Stromal cell of bone marrow (primary cell): ENCODE measurements around the gene DNAAF1.

Experiments used
- DNase-seq: peaks from one replicate; pipeline ENCODE4 v3.0.0-alpha.2; 2012; ENCODE audit warnings: low read depth

DNAAF1 gene

GRCh38 chr16:84161037-84161436, 15.9 kb downstream of the DNAAF1 start:
- no peak for DNase-seq

GRCh38 chr16:84161801-84162200, 16.7 kb downstream of the DNAAF1 start:
- no peak for DNase-seq

GRCh38 chr16:84165746-84166145, 20.6 kb downstream of the DNAAF1 start:
- DNase-seq, result no peak

- DNase-seq, result no peak
Measured at GRCh38 chr16:84166796-84167695, 21.9 kb downstream of the DNAAF1 start.

- no peak for DNase-seq
Measured at GRCh38 chr16:84169765-84170310, 24.7 kb downstream of the DNAAF1 start.

GRCh38 chr16:84174396-84174795, 29.3 kb downstream of the DNAAF1 start:
- DNase-seq, result no peak

- DNase-seq, result no peak
Measured at GRCh38 chr16:84175350-84176081, 30.4 kb downstream of the DNAAF1 start.

GRCh38 chr16:84176192-84177053, 31.3 kb downstream of the DNAAF1 start:
- DNase-seq, result no peak

GRCh38 chr16:84177741-84178073, 32.6 kb downstream of the DNAAF1 start:
- no peak for DNase-seq

- DNase-seq, result no peak
Measured at GRCh38 chr16:84178146-84178765, 33.1 kb downstream of the DNAAF1 start.

- no peak for DNase-seq
Measured at GRCh38 chr16:84178892-84179611, 33.9 kb downstream of the DNAAF1 start.

GRCh38 chr16:84179612-84180320, 34.7 kb downstream of the DNAAF1 start:
- no peak for DNase-seq

- no peak for DNase-seq
Measured at GRCh38 chr16:84180519-84181140, 35.5 kb downstream of the DNAAF1 start.

- DNase-seq, result no peak
Measured at GRCh38 chr16:84181144-84181915, 36.2 kb downstream of the DNAAF1 start.

GRCh38 chr16:84182104-84182503, 37.0 kb downstream of the DNAAF1 start:
- no peak for DNase-seq

- no peak for DNase-seq
Measured at GRCh38 chr16:84182680-84183571, 37.8 kb downstream of the DNAAF1 start.

GRCh38 chr16:84183572-84183875, 38.4 kb downstream of the DNAAF1 start:
- no peak for DNase-seq

GRCh38 chr16:84183911-84184591, 38.9 kb downstream of the DNAAF1 start:
- no peak for DNase-seq
